PC-3 (cell line): ENCODE measurements around the gene NEDD4.

Experiments
- EZH2 ChIP-seq: fragments of 300-600 bp; sonication (generic); IDR thresholded peaks from one replicate; pipeline ENCODE4 v1.6.1; 2017; ENCODE audit warnings: antibody characterized with exemption, mild to moderate bottlenecking, low read length; ENCODE audit not compliant: unreplicated experiment
- EZH2phosphoT487 ChIP-seq: fragments of 300-600 bp; sonication (generic); IDR thresholded peaks from 2 replicates; pipeline ENCODE4 v1.6.1; 2018; ENCODE audit warnings: mild to moderate bottlenecking, antibody characterized with exemption, low read length, borderline replicate concordance
- TF ChIP-seq, protein P1 (sequence below): fragments of 300-600 bp; sonication (generic); conservative IDR thresholded peaks from 2 replicates; pipeline ENCODE4 v1.5.1; 2017; ENCODE audit warnings: antibody characterized with exemption, low read depth, mild to moderate bottlenecking, low read length

GRCh38 chr15:55921744-55922143, 71.7 kb downstream of the NEDD4 start:
- TF ChIP-seq, protein P1, sequence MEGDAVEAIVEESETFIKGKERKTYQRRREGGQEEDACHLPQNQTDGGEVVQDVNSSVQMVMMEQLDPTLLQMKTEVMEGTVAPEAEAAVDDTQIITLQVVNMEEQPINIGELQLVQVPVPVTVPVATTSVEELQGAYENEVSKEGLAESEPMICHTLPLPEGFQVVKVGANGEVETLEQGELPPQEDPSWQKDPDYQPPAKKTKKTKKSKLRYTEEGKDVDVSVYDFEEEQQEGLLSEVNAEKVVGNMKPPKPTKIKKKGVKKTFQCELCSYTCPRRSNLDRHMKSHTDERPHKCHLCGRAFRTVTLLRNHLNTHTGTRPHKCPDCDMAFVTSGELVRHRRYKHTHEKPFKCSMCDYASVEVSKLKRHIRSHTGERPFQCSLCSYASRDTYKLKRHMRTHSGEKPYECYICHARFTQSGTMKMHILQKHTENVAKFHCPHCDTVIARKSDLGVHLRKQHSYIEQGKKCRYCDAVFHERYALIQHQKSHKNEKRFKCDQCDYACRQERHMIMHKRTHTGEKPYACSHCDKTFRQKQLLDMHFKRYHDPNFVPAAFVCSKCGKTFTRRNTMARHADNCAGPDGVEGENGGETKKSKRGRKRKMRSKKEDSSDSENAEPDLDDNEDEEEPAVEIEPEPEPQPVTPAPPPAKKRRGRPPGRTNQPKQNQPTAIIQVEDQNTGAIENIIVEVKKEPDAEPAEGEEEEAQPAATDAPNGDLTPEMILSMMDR, result no peak
- TF ChIP-seq EZH2 (no peak), EZH2phosphoT487 (no peak)
